ENCODE measurements around the gene CFAP69. TPM values are rescaled to one million over a fixed set of nuclear protein-coding genes. Genes with fewer than 3 reads are reported as not detected.
A peak's percentile ranks its signal among the peaks of the same experiment; 100 is the strongest.

Gene CFAP69, protein sequence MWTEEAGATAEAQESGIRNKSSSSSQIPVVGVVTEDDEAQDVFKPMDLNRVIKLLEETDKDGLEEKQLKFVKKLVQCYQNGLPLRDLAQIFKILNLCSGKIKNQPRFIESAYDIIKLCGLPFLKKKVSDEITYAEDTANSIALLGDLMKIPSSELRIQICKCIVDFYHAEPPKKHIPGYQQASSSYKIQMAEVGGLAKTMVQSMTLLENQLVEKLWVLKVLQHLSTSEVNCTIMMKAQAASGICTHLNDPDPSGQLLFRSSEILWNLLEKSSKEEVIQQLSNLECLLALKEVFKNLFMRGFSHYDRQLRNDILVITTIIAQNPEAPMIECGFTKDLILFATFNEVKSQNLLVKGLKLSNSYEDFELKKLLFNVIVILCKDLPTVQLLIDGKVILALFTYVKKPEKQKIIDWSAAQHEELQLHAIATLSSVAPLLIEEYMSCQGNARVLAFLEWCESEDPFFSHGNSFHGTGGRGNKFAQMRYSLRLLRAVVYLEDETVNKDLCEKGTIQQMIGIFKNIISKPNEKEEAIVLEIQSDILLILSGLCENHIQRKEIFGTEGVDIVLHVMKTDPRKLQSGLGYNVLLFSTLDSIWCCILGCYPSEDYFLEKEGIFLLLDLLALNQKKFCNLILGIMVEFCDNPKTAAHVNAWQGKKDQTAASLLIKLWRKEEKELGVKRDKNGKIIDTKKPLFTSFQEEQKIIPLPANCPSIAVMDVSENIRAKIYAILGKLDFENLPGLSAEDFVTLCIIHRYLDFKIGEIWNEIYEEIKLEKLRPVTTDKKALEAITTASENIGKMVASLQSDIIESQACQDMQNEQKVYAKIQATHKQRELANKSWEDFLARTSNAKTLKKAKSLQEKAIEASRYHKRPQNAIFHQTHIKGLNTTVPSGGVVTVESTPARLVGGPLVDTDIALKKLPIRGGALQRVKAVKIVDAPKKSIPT
- polyA plus RNA-seq (2013, experiment 1 of 4), result 5.5 TPM
- polyA plus RNA-seq (2013, experiment 2 of 4), result 3.7 TPM
- 3.2 TPM for polyA plus RNA-seq (2013, experiment 3 of 4)
- polyA plus RNA-seq (2013, experiment 4 of 4), result 4.7 TPM

DNA sequence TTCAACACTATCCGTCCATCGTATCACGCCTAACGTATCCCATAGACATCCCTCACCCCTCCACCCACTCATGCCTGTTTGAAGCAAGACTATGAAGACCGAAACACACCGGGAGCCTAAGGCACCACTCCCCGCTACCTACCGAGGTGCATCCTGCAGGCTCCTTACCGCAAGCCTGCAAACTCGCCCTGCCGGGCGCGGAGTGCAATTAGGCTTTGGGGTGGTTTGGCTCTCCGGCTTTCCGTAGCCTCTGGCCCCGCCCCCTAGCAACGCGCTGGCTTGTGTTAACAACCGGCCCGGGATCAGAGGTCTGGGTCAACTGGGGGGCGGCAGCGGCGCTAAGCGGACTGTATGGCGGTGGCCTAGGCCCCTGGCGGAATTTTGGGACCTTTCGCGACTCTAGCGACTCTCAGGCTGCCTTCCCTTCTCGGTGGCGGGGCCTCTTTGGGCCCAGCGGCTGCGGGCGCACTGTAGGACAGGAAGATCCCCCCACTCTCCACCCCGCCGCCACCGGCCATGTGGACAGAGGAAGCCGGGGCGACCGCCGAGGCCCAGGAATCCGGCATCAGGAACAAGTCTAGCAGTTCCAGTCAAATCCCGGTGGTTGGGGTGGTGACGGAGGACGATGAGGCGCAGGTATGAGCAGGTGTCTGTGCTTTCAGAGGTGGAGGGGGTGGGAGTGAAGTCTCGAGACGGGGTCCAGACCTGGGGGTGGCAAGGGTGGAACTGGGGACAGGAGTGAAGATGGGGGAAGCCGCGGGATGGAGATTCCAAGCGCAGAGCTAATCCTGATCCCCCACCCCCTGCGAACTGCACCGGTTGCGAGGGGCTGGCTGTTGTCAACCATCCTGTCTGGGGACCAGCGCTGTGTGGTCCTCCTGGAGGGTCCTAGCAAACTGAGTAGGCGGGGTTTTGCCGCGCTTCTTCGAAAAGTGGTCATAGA lies at the start of gene CFAP69:
Gene CFAP69 (plus strand): TSS at position 266 of the 943 bp plus-strand sequence. CDS start 251 bp downstream, at position 517.
- H3K27ac ChIP-seq (ENCODE audit: insufficient read depth, low read depth, low read length, poor library complexity, severe bottlenecking), result no peak within 1 kb of the TSS
- H3K27me3 ChIP-seq (ENCODE audit: control insufficient read depth, insufficient read depth, low read length, poor library complexity, severe bottlenecking), result peaks cover 15% of the 10 kb centered on the region
- H3K4me1 ChIP-seq (ENCODE audit: control insufficient read depth, insufficient read depth, low read length), result no peaks in the 10 kb centered on the region
- peak within 1 kb of the TSS; percentile 54 for H3K4me3 ChIP-seq (ENCODE audit: insufficient read depth, low read depth, low read length)
- H3K36me3 ChIP-seq (ENCODE audit: control insufficient read depth, insufficient read depth, low read length), result no peaks in the 10 kb centered on the region
- no peaks in the 10 kb centered on the region for H3K9me3 ChIP-seq (ENCODE audit: control insufficient read depth, low read length)
- 1% methylated on average over 59 of the region's 59 CpGs for WGBS, 2 experiments

DNA sequence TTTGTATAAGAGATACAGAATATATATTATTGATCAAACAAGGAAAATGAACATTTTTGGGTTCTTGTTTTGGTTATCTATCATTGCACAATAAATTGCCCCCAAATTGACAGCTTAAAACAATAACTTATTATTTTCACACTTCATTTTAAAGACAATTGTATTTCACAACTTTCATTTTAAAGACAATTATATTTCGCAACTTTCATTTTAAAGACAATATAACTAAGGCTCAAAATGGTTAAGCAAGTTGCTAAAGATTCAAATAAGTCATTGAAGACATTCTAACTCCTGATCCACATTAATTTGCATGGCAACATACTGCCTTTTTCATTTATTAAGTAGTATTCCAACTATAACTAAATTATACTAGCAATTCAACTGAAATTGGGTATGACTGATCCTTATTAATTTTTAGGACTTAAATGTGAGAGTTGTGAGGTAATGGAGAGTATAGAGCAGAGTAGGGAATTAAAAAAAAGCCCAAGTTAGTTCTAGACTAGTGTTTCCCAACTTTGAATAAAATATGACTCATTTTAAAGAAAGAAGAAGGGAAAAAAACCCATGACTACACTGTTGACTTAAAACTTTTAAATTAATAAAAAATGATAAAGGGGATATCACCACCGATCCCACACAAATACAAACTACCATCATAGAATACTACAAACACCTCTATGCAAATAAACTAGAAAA lies 43.3 kb upstream of the CFAP69 start:
- Histone ChIP-seq H3K27ac (ENCODE audit: insufficient read depth, low read depth, low read length, poor library complexity, severe bottlenecking) (no peak overlapping the region), H3K4me3 (ENCODE audit: insufficient read depth, low read depth, low read length) (no peak overlapping the region), H3K36me3 (ENCODE audit: control insufficient read depth, insufficient read depth, low read length) (no peaks in the 10 kb centered on the region), H3K27me3 (ENCODE audit: control insufficient read depth, insufficient read depth, low read length, poor library complexity, severe bottlenecking) (no peaks in the 10 kb centered on the region), H3K4me1 (ENCODE audit: control insufficient read depth, insufficient read depth, low read length) (no peaks in the 10 kb centered on the region), H3K9me3 (ENCODE audit: control insufficient read depth, low read length) (no peaks in the 10 kb centered on the region)
- 83 to 91% methylated on average over 1 of the region's 2 CpGs for whole genome bisulfite sequencing, 2 experiments

GRCh38 chr7:90207956-90208355 lies 37.0 kb upstream of the CFAP69 start:
- no peak overlapping the region for H3K4me3 ChIP-seq (ENCODE audit: insufficient read depth, low read depth, low read length)
- H3K27ac ChIP-seq (ENCODE audit: insufficient read depth, low read depth, low read length, poor library complexity, severe bottlenecking), result no peak overlapping the region
- no peaks in the 10 kb centered on the region for H3K9me3 ChIP-seq (ENCODE audit: control insufficient read depth, low read length)
- peaks cover 29% of the 10 kb centered on the region for H3K27me3 ChIP-seq (ENCODE audit: control insufficient read depth, insufficient read depth, low read length, poor library complexity, severe bottlenecking)
- WGBS, 2 experiments, result 91 to 100% methylated on average over 1 of the region's 1 CpG
- no peaks in the 10 kb centered on the region for H3K36me3 ChIP-seq (ENCODE audit: control insufficient read depth, insufficient read depth, low read length)
- peaks cover 4% of the 10 kb centered on the region for H3K4me1 ChIP-seq (ENCODE audit: control insufficient read depth, insufficient read depth, low read length)

- H3K27me3 ChIP-seq (ENCODE audit: control insufficient read depth, insufficient read depth, low read length, poor library complexity, severe bottlenecking), result peaks cover 29% of the 10 kb centered on the region
- H3K4me1 ChIP-seq (ENCODE audit: control insufficient read depth, insufficient read depth, low read length), result peaks cover 4% of the 10 kb centered on the region
- WGBS, 2 experiments, result 100% methylated on average over 1 of the region's 1 CpG
- H3K27ac ChIP-seq (ENCODE audit: insufficient read depth, low read depth, low read length, poor library complexity, severe bottlenecking), result no peak overlapping the region
- no peak overlapping the region for H3K4me3 ChIP-seq (ENCODE audit: insufficient read depth, low read depth, low read length)
- no peaks in the 10 kb centered on the region for H3K9me3 ChIP-seq (ENCODE audit: control insufficient read depth, low read length)
- no peaks in the 10 kb centered on the region for H3K36me3 ChIP-seq (ENCODE audit: control insufficient read depth, insufficient read depth, low read length)
Observed at GRCh38 chr7:90209776-90210175, 35.2 kb upstream of the CFAP69 start.

GRCh38 chr7:90210475-90210874 lies 34.5 kb upstream of the CFAP69 start:
- peaks cover 4% of the 10 kb centered on the region for H3K4me1 ChIP-seq (ENCODE audit: control insufficient read depth, insufficient read depth, low read length)
- WGBS, 2 experiments, result 21 to 49% methylated on average over 2 to 5 of the region's 5 CpGs
- peaks cover 29% of the 10 kb centered on the region for H3K27me3 ChIP-seq (ENCODE audit: control insufficient read depth, insufficient read depth, low read length, poor library complexity, severe bottlenecking)
- H3K9me3 ChIP-seq (ENCODE audit: control insufficient read depth, low read length), result no peaks in the 10 kb centered on the region
- no peak overlapping the region for H3K4me3 ChIP-seq (ENCODE audit: insufficient read depth, low read depth, low read length)
- H3K36me3 ChIP-seq (ENCODE audit: control insufficient read depth, insufficient read depth, low read length), result no peaks in the 10 kb centered on the region
- H3K27ac ChIP-seq (ENCODE audit: insufficient read depth, low read depth, low read length, poor library complexity, severe bottlenecking), result no peak overlapping the region

DNA sequence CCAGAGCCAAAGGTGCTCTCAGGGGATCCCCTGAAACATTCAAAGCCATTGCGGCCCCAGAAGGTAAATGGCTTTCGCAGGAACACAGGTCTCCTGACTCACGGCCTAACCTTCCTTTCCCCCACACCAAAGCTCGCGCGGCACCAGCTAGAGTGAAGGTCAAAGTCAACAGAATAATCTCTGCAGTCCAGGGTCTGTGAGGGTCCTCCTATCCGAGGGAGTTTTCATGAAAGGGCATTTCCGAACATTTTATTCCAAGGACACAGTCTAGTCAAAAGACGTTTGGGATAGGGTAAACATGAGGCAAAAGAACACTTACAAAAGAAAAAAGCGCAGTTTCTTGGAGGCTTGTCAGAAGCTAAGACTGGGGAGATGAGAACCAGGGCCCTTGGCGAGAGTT lies 34.0 kb upstream of the CFAP69 start:
- 4 to 5% methylated on average over 11 of the region's 11 CpGs for WGBS, 2 experiments
- Histone ChIP-seq H3K27me3 (ENCODE audit: control insufficient read depth, insufficient read depth, low read length, poor library complexity, severe bottlenecking) (peaks cover 29% of the 10 kb centered on the region), H3K27ac (ENCODE audit: insufficient read depth, low read depth, low read length, poor library complexity, severe bottlenecking) (no peak overlapping the region), H3K9me3 (ENCODE audit: control insufficient read depth, low read length) (no peaks in the 10 kb centered on the region), H3K4me3 (ENCODE audit: insufficient read depth, low read depth, low read length) (peak overlapping the region; percentile 69), H3K4me1 (ENCODE audit: control insufficient read depth, insufficient read depth, low read length) (peaks cover 4% of the 10 kb centered on the region), H3K36me3 (ENCODE audit: control insufficient read depth, insufficient read depth, low read length) (no peaks in the 10 kb centered on the region)

- H3K27me3 ChIP-seq (ENCODE audit: control insufficient read depth, insufficient read depth, low read length, poor library complexity, severe bottlenecking), result peaks cover 29% of the 10 kb centered on the region
- WGBS, 2 experiments, result 0% methylated on average over 73 of the region's 73 CpGs
- peaks cover 4% of the 10 kb centered on the region for H3K4me1 ChIP-seq (ENCODE audit: control insufficient read depth, insufficient read depth, low read length)
- peak within 1 kb of the TSS; percentile 69 for H3K4me3 ChIP-seq (ENCODE audit: insufficient read depth, low read depth, low read length)
- no peaks in the 10 kb centered on the region for H3K9me3 ChIP-seq (ENCODE audit: control insufficient read depth, low read length)
- no peaks in the 10 kb centered on the region for H3K36me3 ChIP-seq (ENCODE audit: control insufficient read depth, insufficient read depth, low read length)
- H3K27ac ChIP-seq (ENCODE audit: insufficient read depth, low read depth, low read length, poor library complexity, severe bottlenecking), result no peak within 1 kb of the TSS
Observed at GRCh38 chr7:90211391-90212148, 33.4 kb upstream of the CFAP69 start, which contains the start of gene STEAP2. TSS of gene STEAP2 (plus strand) at chr7:90211740. CDS start at chr7:90225083, 13,343 bp downstream.

DNA sequence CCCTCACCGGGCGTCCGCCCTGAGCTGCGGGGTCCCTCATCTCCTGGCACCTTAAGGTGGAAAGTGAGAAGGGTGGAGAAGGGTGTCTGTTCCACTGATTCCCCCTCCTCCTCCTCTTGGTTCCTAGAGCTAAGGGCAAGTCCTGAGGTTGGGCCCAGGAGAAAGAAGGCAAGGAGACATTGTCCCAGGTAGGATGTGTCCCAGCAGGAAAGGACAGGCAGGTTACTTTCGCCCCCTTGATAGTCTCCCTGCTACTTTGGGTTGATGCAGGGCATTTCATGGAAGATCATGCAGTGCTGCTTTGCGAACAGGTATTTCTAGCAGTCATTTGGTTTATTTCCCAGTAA lies 32.9 kb upstream of the CFAP69 start:
- Histone ChIP-seq H3K4me3 (ENCODE audit: insufficient read depth, low read depth, low read length) (peak overlapping the region; percentile 69), H3K4me1 (ENCODE audit: control insufficient read depth, insufficient read depth, low read length) (peaks cover 4% of the 10 kb centered on the region), H3K36me3 (ENCODE audit: control insufficient read depth, insufficient read depth, low read length) (no peaks in the 10 kb centered on the region), H3K9me3 (ENCODE audit: control insufficient read depth, low read length) (no peaks in the 10 kb centered on the region), H3K27me3 (ENCODE audit: control insufficient read depth, insufficient read depth, low read length, poor library complexity, severe bottlenecking) (peaks cover 29% of the 10 kb centered on the region), H3K27ac (ENCODE audit: insufficient read depth, low read depth, low read length, poor library complexity, severe bottlenecking) (no peak overlapping the region)
- WGBS, 2 experiments, result 2 to 3% methylated on average over 6 of the region's 6 CpGs

All from ectodermal cell (in vitro differentiated cells).